Measurements from ENCODE around the gene CEP192.
"Not testable (repeated sequence)": the region's sequence is repeated elsewhere in the genome, so short reads cannot be mapped to it uniquely, and the experiment has no call there.

Gene CEP192

DNA sequence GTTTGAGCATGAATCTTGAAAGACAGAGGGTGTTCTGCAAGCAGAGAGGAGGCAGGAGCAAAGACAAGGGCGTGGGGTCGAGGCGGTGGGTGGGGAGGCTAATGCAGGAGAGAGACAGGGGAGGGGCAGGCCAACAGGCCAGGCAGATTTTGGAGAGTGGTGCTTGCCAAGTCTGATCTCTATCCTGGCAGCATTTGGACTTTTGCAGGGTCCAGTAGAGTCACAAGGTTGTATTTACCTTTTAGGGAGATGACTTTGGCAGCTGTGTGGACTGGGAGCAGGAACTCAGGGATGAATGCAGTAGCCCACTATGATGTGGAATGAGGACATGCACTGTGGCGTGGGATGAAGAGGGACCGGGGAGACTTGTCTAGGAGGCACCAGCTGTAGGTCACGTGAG, 15.7 kb upstream of the CEP192 start:
- no peak overlapping the region for H3K4me3 ChIP-seq (ENCODE audit: low read length)

DNA sequence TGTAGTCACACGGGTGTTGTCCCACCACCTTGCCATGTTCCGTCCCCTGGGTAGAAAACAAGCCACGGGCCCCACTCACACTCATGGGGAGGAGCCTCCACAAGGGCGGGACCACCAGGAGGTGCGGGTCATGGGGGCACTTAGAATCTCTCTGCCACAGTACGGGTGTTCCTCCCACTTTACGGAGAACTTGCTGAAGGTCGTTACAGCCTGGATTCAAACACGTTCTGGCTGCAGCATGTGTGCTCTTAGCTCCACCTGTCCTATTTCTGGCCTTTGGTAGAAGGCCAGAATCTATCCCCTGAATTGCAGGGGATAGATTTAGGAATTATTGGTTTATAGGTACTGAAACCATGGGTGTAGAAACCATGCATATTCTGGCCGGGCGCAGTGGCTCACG, 14.9 kb upstream of the CEP192 start:
- TF ChIP-seq ZNF274 (IDR thresholded peaks at IDR 0.05; ENCODE audit: low read depth, low read length): no peak
- no peak overlapping the region for H3K4me3 ChIP-seq (ENCODE audit: low read length)

More for the DNA sequence above, 15.7 kb upstream of the CEP192 start:
- TF ChIP-seq ZNF274 (IDR thresholded peaks at IDR 0.05; ENCODE audit: low read depth, low read length): no peak

DNA sequence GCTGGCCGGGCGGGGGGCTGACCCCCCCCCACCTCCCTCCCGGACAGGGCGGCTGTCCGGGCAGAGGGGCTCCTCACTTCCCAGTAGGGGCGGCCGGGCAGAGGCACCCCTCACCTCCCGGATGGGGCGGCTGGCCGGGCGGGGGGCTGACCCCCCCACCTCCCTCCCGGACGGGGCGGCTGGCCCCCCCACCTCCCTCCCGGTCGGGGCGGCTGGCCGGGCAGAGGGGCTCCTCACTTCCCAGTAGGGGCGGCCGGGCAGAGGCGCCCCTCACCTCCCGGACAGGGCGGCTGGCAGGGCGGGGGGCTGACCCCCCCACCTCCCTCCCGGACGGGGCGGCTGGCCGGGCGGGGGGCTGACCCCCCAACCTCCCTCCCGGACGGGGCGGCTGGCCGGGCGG, 11.1 kb upstream of the CEP192 start:
- H3K4me3 ChIP-seq (ENCODE audit: low read length): not testable (repeated sequence)

- no peak overlapping the region for H3K4me3 ChIP-seq (ENCODE audit: low read length)
- no peak for TF ChIP-seq ZNF274 (IDR thresholded peaks at IDR 0.05; ENCODE audit: low read depth, low read length)
Observed at GRCh38 chr18:12989397-12990122, 1.6 kb upstream of the CEP192 start.

DNA sequence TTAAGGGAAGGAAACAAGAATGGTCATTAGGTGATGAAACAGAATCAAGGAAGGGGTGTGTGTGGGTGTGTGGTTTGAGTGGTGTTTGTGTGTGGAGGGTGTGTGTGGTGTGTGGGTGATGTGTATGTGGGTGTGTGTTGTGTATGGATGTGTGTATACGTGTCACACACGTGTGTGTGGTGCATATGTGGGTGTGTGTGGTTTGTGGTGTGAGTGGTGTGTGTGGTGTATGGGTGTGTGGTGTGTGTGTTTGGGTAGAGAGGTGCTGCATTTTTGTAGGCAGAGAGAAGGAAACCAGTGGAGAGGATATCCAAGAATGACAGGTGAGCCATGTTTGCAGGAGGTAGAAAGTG, 1.1 kb upstream of the CEP192 start:
- TF ChIP-seq ZNF274 (IDR thresholded peaks at IDR 0.05; ENCODE audit: low read depth, low read length): no peak
- peak overlapping the region; percentile 86; the same call in 1 of the 2 replicates for H3K4me3 ChIP-seq (ENCODE audit: low read length)

GRCh38 chr18:12990641-12990966, 558 bp upstream of the CEP192 start:
- TF ChIP-seq ZNF274 (IDR thresholded peaks at IDR 0.05; ENCODE audit: low read depth, low read length): no peak
- H3K4me3 ChIP-seq (ENCODE audit: low read length): peak overlapping the region; percentile 86

DNA sequence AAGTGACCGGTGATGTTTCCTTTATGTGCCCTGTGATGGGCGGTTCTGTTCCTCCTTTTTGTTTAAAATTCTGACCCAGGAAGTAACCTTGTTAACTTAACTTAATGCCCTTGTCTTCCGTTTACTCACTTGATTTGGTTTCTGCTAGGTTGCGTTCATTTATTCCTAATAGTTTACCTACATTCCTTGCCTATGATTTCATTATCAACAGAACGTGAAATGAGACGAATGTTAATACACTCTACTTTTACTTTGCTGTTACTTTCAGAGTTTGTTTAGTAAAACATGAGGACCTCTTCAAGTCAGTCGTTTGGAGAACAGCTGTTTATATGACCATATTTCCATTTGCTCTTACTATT, 638 bp downstream of the CEP192 start:
- peak overlapping the region; percentile 86 for H3K4me3 ChIP-seq (ENCODE audit: low read length)
- no peak for TF ChIP-seq ZNF274 (IDR thresholded peaks at IDR 0.05; ENCODE audit: low read depth, low read length)

- H3K4me3 ChIP-seq (ENCODE audit: low read length): peak overlapping the region; percentile 86; the same call in 1 of the 2 replicates
- TF ChIP-seq ZNF274 (IDR thresholded peaks at IDR 0.05; ENCODE audit: low read depth, low read length): no peak
Observed at GRCh38 chr18:12993439-12993838, 2.3 kb downstream of the CEP192 start.

DNA sequence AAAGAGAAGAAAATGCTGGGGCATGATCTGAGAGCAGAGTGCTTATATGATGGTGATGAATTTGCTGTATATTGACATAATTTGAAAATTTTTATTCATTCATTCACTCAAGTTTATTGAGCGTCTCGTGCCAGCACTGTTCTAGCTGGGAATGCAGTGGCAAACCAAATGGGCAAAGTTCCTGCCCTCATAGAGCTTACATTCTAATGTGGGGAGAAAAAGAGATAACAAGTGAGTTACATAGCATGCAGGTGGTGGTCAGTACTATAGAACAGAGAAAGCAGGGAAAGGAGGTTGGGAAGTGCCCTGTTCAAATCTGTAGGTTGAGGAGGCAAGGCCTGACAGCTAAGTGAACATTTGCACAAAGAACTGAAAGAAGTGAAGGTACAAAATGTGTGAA, 4.3 kb downstream of the CEP192 start:
- no peak overlapping the region for H3K4me3 ChIP-seq (ENCODE audit: low read length)
- no peak for TF ChIP-seq ZNF274 (IDR thresholded peaks at IDR 0.05; ENCODE audit: low read depth, low read length)

GRCh38 chr18:12995952-12996477, 4.9 kb downstream of the CEP192 start:
- no peak for TF ChIP-seq ZNF274 (IDR thresholded peaks at IDR 0.05; ENCODE audit: low read depth, low read length)
- no peak overlapping the region; the same call in 1 of the 2 replicates for H3K4me3 ChIP-seq (ENCODE audit: low read length)

- TF ChIP-seq ZNF274 (IDR thresholded peaks at IDR 0.05; ENCODE audit: low read depth, low read length): no peak
- no peak overlapping the region; the same call in 1 of the 2 replicates for H3K4me3 ChIP-seq (ENCODE audit: low read length)
Observed at GRCh38 chr18:12996661-12997292, 5.6 kb downstream of the CEP192 start.

DNA sequence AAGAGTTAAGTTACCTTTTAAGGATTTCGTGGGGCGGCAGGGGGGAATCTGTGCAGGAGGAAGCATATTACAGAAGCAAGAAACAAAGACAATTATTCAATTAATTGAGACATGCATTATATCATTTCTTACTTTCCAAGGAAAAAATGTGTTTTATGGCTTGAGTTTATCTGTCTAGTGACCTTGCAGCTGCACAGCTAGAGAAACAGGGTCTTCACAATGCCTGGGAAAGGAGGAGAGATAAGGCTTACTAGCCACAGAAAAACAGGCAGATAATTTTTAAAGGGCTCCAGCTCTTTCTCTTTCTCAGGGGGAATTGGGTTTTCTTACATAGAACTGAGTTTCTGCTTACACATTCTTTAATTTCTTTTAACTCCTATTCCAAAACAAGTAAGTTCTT, 6.2 kb downstream of the CEP192 start:
- not testable (repeated sequence) for H3K4me3 ChIP-seq (ENCODE audit: low read length)

DNA sequence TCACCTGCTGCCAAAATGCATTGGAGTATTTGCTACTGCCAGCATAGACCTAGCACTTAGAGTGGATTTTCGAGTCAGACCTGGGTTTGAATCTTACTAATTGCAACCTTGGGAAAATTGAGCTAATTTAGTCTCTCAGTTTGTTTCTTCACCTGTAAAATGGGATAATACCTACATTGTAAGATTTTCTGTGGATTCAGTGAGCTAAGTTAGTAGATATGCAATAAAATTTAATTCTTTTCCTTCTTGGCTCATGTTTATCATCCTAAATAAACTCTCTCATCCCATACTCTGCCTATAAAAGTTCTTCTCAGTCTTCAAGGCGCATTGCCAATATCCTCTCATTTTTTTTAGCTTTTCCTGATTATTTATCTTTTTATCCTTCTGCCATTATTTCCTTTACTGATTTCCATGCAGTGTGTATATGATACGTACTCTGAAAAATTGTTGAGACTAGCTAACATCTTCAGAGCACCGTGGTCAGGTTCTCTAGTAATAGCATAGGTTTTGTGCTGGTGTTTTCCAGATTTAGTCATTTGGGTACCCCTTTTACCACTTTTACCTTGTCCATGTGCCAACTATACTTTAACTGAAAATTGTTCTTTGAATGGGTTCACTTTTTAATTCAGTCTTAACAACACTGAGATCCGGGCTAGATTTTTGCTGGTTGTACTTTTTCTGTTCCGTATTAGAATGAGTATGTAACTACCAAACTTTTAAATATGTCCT, 7.3 kb downstream of the CEP192 start:
- no peak overlapping the region; the same call in 1 of the 2 replicates for H3K4me3 ChIP-seq (ENCODE audit: low read length)
- no peak for TF ChIP-seq ZNF274 (IDR thresholded peaks at IDR 0.05; ENCODE audit: low read depth, low read length)

- H3K4me3 ChIP-seq (ENCODE audit: low read length): no peak overlapping the region
- TF ChIP-seq ZNF274 (IDR thresholded peaks at IDR 0.05; ENCODE audit: low read depth, low read length): no peak
Observed at GRCh38 chr18:13003466-13003896, 12.3 kb downstream of the CEP192 start.

DNA sequence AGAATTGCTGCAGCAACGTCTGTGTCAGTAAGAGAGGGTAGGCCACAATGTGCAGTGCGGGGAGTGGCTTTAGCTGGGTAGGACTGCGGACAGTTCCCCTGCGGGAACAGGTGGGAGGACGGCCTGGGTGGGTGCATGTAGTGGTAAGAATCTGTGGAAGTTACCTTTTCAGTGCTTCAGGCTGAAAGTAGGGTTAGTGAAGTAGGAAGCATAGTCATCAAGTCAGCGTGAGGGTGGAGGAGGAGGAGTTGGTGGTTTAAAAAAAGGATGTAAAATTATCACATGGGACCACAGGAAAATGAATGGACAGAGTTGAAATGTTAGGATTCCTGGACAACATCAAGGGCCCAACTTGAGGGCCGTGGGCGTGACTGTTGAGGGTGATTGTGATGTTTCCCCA, 13.2 kb downstream of the CEP192 start:
- TF ChIP-seq ZNF274 (IDR thresholded peaks at IDR 0.05; ENCODE audit: low read depth, low read length): no peak
- H3K4me3 ChIP-seq (ENCODE audit: low read length): no peak overlapping the region
